Measurements from ENCODE around the gene CNTNAP1.

CNTNAP1 gene

DNA sequence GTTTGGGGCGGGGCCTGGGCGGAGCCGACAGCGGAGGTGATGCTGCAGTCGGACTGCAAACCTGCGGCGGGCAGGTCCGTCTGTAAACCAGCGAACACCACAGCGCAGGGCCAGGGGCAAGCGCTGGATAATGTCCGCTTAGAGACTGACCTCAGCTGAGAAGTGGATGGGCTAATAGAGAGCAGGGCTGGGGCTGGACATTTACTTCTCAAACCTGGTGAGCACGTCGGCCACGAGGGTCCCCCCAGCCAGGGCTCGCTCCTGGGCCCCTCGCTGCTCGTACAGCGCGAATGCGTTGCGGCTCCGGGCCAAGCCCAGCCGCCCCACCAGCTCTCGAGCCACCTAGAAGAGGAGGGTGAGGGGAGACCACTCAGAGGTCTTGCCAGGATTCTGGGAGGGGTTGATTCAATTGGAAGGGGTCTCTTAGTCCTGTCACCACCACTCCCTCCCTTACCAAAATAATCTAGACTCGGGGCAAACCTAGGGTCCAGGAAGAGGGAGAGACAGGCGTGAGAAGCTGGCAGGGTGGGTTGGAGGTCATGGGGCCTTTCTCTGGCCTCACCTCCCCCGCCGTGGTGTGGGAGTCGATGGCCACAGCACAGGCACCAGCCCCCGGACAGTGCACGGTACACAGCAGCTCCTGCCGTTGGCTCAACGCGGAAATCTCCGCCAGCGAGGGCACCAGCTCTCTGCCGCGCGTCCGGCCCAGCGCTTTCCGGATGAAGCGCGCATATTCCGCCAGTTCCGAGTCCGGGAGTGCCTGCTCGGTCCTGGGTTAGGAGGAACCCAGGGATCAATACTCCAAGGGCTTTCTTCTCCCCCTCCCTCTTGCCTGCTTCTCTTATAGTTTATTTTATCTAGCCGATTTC is 11.3 kb upstream of the CNTNAP1 start:
- no peak for DNase-seq

DNA sequence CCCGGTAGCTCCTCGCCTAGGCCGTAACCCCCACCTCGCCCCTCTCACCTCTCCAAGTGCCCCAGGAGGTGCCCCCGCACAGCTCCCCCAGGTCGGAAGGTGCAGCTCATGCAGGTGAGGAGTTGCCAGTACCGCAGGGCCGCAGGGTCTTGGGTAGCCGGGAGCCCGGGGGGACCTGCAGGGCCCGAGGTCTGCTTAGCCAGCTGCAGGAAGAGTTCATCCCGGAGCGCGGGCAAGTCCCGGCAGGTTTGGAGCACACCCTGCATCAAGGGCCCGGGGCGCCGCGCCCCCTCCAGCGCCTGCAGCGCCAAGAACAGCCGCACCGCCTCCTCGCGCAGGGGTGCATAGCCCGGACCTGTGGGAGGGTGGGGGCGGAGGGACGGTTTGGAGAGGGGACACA is 10.3 kb upstream of the CNTNAP1 start:
- DNase-seq, result no peak

DNA sequence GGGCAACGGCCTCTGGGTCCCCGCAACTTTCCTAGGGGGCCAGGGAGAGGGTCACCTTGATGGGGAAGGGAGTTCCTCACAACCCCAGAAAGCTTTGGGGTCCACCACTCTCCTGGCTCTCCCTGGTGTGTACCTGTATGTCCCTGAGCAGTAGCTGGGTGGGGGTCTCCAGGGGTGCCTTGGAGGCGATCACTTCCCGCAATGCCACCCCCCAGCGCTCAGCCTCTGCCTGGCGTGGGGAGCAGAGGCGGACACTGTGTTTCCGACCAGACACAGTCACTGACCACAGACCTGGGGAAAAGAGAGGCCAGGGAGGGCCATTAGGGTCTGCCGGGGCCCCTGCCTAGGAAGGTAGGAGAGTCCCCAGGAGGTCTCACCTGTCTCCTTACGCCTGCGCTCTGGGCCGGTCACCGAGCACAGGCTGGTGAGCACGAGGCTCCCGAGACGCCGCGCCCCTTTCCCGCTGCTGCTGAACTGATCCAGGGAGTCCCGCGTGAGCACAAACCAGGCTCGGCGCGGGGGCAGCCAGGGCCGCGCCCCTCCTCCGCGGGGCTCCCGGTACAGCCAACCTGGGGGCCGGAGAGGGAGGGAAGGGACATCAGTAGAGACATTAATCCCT is 9.0 kb upstream of the CNTNAP1 start:
- DNase-seq, result no peak

DNA sequence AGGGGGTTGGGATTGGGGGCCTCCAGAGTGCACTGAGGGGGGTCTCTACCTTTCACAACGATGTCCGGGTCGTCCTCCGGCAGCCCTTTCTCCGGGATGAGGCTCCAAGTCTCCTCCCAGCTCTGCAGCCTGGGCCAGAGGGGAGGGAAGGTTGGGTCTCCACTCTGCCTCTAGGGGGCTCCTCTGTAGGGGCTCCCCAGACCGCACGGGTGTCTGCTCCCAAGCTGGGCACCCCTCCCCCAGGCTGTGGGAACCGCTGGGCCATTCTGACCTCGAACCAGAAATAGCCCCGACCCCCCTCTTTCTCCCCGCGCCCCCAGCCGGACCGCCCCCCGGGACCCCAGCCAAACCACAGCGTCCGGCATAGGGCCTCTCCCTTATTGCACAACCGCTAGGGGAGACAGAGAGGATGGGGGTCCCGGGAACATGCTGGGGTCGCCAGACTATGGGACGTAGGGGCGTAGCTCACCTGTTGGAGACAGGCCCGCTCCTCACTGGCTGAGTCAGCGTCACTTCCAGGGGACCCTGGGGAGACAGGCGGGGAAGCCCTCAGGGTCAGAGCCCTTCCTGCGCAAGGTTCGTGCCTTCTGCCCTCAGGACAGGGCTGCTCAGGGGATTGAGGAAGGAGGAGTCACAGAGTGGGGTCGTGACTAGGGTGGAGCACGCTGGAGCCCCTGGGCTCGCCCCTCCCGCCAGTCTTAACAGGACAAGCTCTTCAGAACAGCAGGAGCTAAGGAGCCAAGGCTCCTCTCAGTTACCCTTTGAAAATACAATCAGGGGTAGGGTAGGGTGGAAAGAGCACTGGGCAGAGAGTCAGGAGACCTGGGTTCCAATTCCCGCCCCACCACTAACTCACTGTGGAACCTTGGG is 8.2 kb upstream of the CNTNAP1 start:
- no peak for DNase-seq

GRCh38 chr17:42674755-42675347 is 7.5 kb upstream of the CNTNAP1 start:
- DNase-seq, result no peak

DNA sequence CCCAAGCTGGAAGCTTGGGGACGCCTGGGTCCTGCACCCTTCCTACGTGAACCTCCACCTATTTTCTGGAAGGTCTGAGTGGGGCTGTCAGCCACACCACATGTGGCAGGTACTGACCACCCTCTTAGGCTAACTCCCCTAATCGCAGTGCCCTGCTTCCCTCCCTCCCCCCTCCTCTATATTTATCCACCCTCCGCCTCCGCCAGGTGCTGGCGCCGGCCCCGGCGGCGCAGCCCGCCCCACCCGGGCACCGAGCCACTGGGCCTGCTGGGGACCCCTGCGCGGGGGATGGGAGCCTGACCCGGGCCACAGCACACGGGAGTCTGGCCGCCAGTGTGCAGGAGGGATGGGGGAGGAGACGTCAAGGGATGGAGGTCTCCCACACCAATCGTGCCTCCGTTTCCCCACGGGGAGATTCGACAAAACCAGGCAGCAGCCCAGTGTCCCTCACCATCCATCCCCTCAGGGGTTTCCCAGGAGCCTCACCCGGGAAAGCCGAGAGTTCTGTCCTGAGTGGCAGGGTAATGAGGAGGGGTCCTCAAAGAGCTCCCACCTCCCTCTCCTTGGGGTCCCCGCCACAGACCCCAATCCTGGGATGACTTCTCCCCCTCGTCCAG is 6.9 kb upstream of the CNTNAP1 start:
- DNase-seq, result no peak

GRCh38 chr17:42675965-42676423 is 6.3 kb upstream of the CNTNAP1 start:
- DNase-seq, result no peak

GRCh38 chr17:42676424-42677011 is 5.8 kb upstream of the CNTNAP1 start, which contains the start of gene PLEKHH3:
PLEKHH3 (minus strand) TSS chr17:42676994; CDS start chr17:42676563, 431 bp downstream.
- no peak for DNase-seq

DNA sequence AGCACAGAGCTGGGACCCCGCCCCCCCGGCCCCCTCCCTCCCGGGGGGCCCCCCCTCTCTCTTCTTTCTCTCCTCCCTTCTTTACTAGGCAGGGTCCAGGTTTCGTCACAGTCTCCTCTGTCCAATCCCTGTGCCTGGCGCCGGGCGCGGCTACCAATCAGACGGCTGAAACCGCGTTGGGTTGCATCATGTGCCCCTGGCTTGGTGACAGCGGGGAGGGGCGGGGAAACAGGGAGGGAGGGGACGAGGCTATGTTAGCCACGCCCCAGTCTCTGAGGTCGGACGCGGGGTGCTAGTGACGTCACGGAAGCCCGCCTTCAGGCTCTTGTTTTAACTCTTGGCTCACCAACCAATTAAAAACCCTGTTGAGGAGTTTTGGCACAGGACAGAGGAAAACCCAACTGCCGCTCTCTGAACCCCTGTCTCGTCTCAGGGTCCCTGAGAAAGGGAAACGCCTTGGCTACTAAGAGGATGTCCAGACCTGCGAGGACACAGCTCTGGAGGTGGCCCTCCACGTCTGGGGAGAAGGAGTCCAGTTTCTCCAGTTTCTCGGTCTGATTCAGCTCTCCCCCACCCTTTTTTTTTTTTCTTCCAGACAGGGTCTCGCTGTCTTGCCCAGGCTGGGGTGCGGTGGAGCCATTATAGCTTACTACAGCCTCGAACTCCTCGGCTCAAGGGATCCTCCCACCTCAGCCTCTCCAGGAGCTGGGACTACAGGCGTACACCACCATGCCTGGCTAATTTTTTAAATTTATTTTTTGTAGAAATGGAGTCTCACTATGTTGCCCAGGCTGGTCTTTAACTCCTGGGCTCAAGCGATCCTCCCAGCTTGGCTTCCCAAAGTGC is 5.1 kb upstream of the CNTNAP1 start:
- peak; percentile 99 to 100 for DNase-seq

DNA sequence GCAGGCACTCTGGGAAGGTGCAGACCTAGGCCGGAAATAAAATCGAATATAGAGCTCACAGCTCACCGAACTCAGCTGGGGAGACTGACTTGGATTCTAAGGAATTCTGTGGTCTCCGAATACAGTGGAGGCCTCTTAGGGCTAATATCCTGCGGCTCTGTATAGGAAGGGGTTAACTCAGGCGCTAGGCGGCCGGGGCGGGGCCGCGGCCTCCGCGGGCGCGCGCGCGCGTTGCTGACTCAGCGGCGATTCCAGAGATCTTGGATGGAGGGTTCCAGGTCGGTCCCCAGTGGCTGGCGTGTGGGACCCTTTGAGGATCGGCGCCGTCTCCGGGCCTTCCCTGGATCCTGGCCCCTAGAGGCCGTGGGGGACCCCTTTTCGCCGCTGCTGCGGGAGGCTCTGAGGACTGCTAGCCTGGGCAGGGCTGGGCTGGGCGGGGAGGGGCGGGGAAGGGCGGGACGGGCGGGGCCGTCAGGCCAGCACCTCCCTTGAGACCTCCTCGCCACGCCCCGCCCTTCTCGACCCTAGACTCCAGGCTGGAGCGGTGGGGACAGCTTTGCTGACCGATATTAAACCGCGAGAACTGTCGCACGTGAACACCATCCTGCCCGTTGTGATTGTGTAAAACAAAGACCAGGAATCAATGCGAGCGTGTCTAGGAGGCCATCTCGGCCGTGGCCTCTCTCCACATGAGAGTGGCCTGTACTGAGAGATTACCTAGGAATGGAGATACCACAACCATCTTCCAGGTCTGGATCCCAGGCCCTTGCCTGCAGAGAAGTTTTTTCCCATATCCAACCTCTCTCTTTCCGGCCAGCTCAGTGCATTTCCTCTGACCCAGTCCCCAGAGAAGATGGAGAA is 4.2 kb upstream of the CNTNAP1 start:
- DNase-seq, result peak; percentile 81 to 86

GRCh38 chr17:42678951-42679491 is 3.3 kb upstream of the CNTNAP1 start:
- peak; percentile 46 to 52 for DNase-seq

- peak; percentile 72 to 77 for DNase-seq
Measured at GRCh38 chr17:42679492-42680330, 2.6 kb upstream of the CNTNAP1 start.

DNA sequence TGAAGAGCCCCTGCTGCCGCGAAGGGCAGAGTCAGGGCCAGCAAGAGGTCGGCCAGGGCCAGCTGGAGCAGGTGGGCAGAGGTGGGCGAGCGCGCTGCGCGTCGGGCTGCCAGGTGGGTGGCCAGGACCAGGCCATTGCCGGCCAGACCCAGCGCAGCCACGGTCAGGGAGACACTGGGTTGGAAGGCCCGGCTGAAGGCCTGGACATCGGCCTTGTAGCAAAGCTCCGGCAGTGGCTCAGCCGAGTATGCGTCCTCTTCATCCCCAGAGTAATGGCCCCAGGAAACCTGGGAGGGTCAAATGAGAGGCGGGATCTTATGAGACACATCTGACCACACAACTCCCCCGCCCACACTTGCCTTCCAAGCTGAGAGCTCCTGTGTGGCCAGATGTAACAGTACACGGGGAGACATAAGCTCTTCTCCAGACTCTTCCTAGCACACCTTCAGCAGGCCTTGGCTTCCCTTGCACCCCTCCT is 2.0 kb upstream of the CNTNAP1 start:
- no peak for DNase-seq

GRCh38 chr17:42682722-42683403 is 532 bp downstream of the CNTNAP1 start:
- DNase-seq, result peak; percentile 41 to 48

DNA sequence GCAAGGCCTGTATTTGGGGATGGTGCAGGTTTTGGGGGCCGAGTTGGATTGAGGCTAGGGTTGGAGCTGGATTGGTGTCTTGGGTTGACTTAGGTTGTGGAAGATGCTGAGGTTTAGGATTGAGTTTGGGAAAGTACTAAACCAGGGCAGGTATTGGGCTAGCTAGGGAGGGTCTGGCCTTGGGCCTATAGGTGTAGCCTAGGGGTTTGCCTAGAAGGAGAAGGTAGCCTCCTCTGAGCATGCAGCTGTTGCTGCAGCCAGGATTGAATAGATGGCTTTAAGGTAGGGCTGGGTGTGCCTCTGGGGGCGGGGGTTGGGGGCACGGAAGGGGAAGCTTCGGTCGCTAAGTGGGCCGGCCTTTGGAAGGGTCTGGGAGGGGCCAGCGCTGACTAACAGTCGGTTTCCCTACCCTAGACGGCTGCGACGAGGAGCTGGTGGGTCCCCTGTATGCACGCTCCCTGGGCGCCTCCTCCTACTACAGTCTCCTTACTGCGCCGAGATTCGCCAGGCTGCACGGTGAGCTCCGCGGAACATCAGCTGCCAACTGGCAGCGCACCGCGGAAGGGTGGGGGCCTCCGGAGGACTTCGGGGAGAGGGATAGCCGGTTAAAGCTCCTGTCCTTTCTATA is 1.2 kb downstream of the CNTNAP1 start:
- DNase-seq, result no peak

- no peak for DNase-seq
Measured at GRCh38 chr17:42684929-42685556, 2.7 kb downstream of the CNTNAP1 start.

GRCh38 chr17:42685831-42686230 is 3.5 kb downstream of the CNTNAP1 start:
- DNase-seq, result no peak

Data from activated CD4-positive, alpha-beta T cell treated with anti-CD3 and anti-CD28 coated beads, Interleukin-2, amount 50 U/mL, for 48 hours (primary cell).